MM.1S (cell line): ENCODE results near the gene DNER.

Experiments used
- DNase-seq: peaks from one replicate; pipeline ENCODE4 v3.0.0-alpha.2; 2015
- H2AFZ ChIP-seq: fragments of 300-600 bp; sonication (generic); 2 replicates; pipeline ENCODE4 v1.6.0; 2016; ENCODE audit warnings: antibody characterized with exemption, low read length
- H3F3A ChIP-seq: fragments of 300-600 bp; sonication (generic); 2 replicates; pipeline ENCODE4 v1.6.1; 2016; ENCODE audit warnings: mild to moderate bottlenecking, antibody characterized with exemption, low read length, moderate library complexity, mixed read lengths; ENCODE audit not compliant: insufficient read depth
- H3K27ac ChIP-seq: fragments of 300-600 bp; sonication (generic); 2 replicates; pipeline ENCODE4 v1.5.1; 2016; ENCODE audit warnings: mild to moderate bottlenecking, low read length
- H3K27me3 ChIP-seq: fragments of 300-600 bp; sonication (generic); replicated peaks from 2 replicates; pipeline ENCODE4 v1.6.0; 2016; ENCODE audit warnings: low read length; ENCODE audit not compliant: insufficient read depth
- H3K36me3 ChIP-seq: fragments of 300-600 bp; sonication (generic); replicated peaks from 2 replicates; pipeline ENCODE4 v1.6.1; 2016; ENCODE audit warnings: mild to moderate bottlenecking, low read length, mixed read lengths; ENCODE audit not compliant: insufficient read depth
- H3K4me1 ChIP-seq: fragments of 300-600 bp; sonication (generic); 2 replicates; pipeline ENCODE4 v1.6.1; 2016; ENCODE audit warnings: low read length, mixed read lengths
- H3K4me2 ChIP-seq: fragments of 300-600 bp; sonication (generic); 2 replicates; pipeline ENCODE4 v1.6.0; 2016; ENCODE audit warnings: low read depth, low read length
- H3K4me3 ChIP-seq: fragments of 300-600 bp; sonication (generic); 2 replicates; pipeline ENCODE4 v1.5.1; 2016; ENCODE audit warnings: low read length, mixed read lengths
- H3K79me2 ChIP-seq: fragments of 300-600 bp; sonication (generic); 2 replicates; pipeline ENCODE4 v1.6.1; 2016; ENCODE audit warnings: mixed run types, low read length, mixed read lengths
- H3K9ac ChIP-seq: fragments of 300-600 bp; sonication (generic); 2 replicates; pipeline ENCODE4 v1.6.1; 2016; ENCODE audit warnings: low read length, mixed read lengths
- H3K9me2 ChIP-seq: fragments of 300-600 bp; sonication (generic); replicated peaks from 2 replicates; pipeline ENCODE4 v1.6.1; 2016; ENCODE audit warnings: mild to moderate bottlenecking, low read length, mixed read lengths; ENCODE audit not compliant: insufficient read depth
- H3K9me3 ChIP-seq: fragments of 300-600 bp; sonication (generic); replicated peaks from 2 replicates; pipeline ENCODE4 v1.6.1; 2016; ENCODE audit warnings: mild to moderate bottlenecking, low read length, mixed read lengths; ENCODE audit not compliant: insufficient read depth
- H4K20me1 ChIP-seq: fragments of 300-600 bp; sonication (generic); 2 replicates; pipeline ENCODE4 v1.6.1; 2016; ENCODE audit warnings: mild to moderate bottlenecking, low read length, moderate library complexity, mixed read lengths; ENCODE audit not compliant: insufficient read depth
- CTCF ChIP-seq: fragments of 300-600 bp; sonication (generic); IDR thresholded peaks from 2 replicates; pipeline ENCODE4 v1.5.1; 2016; ENCODE audit warnings: antibody characterized with exemption, low read length, mixed read lengths
- EZH2 ChIP-seq: fragments of 300-600 bp; sonication (generic); optimal IDR thresholded peaks from 2 replicates; pipeline ENCODE3; 2017; ENCODE audit warnings: low read depth, mild to moderate bottlenecking, antibody characterized with exemption, low read length, mixed read lengths
- EZH2phosphoT487 ChIP-seq: fragments of 300-600 bp; sonication (generic); IDR thresholded peaks from 2 replicates; pipeline ENCODE4 v1.6.1; 2018; ENCODE audit warnings: antibody characterized with exemption, low read length

Gene DNER

GRCh38 chr2:229501051-229501794, 213.1 kb downstream of the DNER start:
- DNase-seq = no peak
- no peaks in the 10 kb centered on the region for H4K20me1 ChIP-seq
- TF ChIP-seq EZH2 = no peak
- TF ChIP-seq EZH2phosphoT487 = no peak
- no peak for TF ChIP-seq CTCF
- H3K4me3 ChIP-seq = no peak overlapping the region
- no peaks in the 10 kb centered on the region for H3K9me3 ChIP-seq
- H3K4me2 ChIP-seq = no peak overlapping the region
- no peak overlapping the region for H3K9ac ChIP-seq
- H3K36me3 ChIP-seq = no peaks in the 10 kb centered on the region
- H3F3A ChIP-seq = no peaks in the 10 kb centered on the region
- H3K79me2 ChIP-seq = no peaks in the 10 kb centered on the region
- H3K27ac ChIP-seq = no peak overlapping the region
- no peaks in the 10 kb centered on the region for H3K27me3 ChIP-seq
- H3K9me2 ChIP-seq = no peaks in the 10 kb centered on the region
- no peaks in the 10 kb centered on the region for H3K4me1 ChIP-seq
- H2AFZ ChIP-seq = no peak overlapping the region

- no peak for DNase-seq
- Histone ChIP-seq H3K79me2 (no peaks in the 10 kb centered on the region), H3K4me2 (no peak overlapping the region), H3K9me2 (no peaks in the 10 kb centered on the region), H3K4me3 (no peak overlapping the region), H3K27me3 (no peaks in the 10 kb centered on the region), H3K36me3 (no peaks in the 10 kb centered on the region), H3K9ac (no peak overlapping the region), H3K27ac (no peak overlapping the region), H4K20me1 (no peaks in the 10 kb centered on the region), H3K9me3 (no peaks in the 10 kb centered on the region), H3K4me1 (no peaks in the 10 kb centered on the region), H3F3A (no peaks in the 10 kb centered on the region), H2AFZ (no peak overlapping the region)
- TF ChIP-seq EZH2phosphoT487 (no peak), EZH2 (no peak), CTCF (no peak)
These were observed 222.3 kb downstream of the DNER start for GRCh38 chr2:229492034-229492433.

DNA sequence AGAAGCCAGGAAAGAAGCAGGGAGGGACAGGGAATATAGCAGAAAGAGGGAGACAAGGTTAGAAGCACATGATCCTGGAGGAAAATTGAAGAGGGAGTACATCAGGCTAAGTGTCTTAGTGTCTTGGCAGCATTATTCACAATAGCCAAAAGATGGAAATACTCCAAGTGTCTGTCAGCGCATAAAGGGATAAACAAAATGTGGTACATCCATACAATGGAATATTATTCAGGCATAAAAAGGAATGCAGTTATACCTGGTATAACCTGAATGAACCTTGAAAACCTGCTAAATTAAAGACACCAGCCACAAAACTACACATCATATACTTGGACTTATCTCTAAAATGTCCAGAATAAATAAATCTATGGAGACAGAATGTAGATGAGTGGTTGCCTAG, 224.2 kb downstream of the DNER start:
- Histone ChIP-seq H2AFZ (no peak overlapping the region), H3K27me3 (no peaks in the 10 kb centered on the region), H3K9me2 (no peaks in the 10 kb centered on the region), H3F3A (no peaks in the 10 kb centered on the region), H3K36me3 (no peaks in the 10 kb centered on the region), H3K27ac (no peak overlapping the region), H4K20me1 (no peaks in the 10 kb centered on the region), H3K4me2 (no peak overlapping the region), H3K9ac (no peak overlapping the region), H3K4me3 (no peak overlapping the region), H3K9me3 (no peaks in the 10 kb centered on the region), H3K79me2 (no peaks in the 10 kb centered on the region), H3K4me1 (no peaks in the 10 kb centered on the region)
- DNase-seq = no peak
- TF ChIP-seq EZH2 (no peak), CTCF (no peak), EZH2phosphoT487 (no peak)
